HepG2 (cell line): Measurements from ENCODE around the gene ZC3H7B. TPM values are rescaled to one million over a fixed set of nuclear protein-coding genes. Genes with fewer than 3 reads are reported as not detected.

Experiments
- AGO2 ChIP-seq: fragments of 200-400 bp; formaldehyde crosslinking; optimal IDR thresholded peaks from 2 replicates; pipeline ENCODE3; 2017; ENCODE audit warnings: mild to moderate bottlenecking, low read depth, low read length, moderate library complexity
- AHR ChIP-seq: IDR thresholded peaks from 2 replicates; pipeline ENCODE4 v1.6.1; 2018; ENCODE audit warnings: missing genetic modification reagents, missing compliant biosample characterization
- ATAD3A ChIP-seq: sonication (generic); formaldehyde crosslinking; IDR thresholded peaks from 2 replicates; pipeline ENCODE4 v1.4.0; 2020; ENCODE audit warnings: missing genetic modification reagents
- ATF6 ChIP-seq: sonication (generic); formaldehyde crosslinking; conservative IDR thresholded peaks from 2 replicates; pipeline ENCODE4 v1.4.0; 2020; ENCODE audit warnings: missing genetic modification reagents
- FOXA3 ChIP-seq: IDR thresholded peaks from 2 replicates; pipeline ENCODE4 v1.6.1; 2016; ENCODE audit warnings: missing genetic modification reagents, missing compliant biosample characterization
- NPAS2 ChIP-seq: sonication (generic); formaldehyde crosslinking; IDR thresholded peaks from 2 replicates; pipeline ENCODE4 v1.8.0; 2022; ENCODE audit warnings: mild to moderate bottlenecking, missing genetic modification reagents, borderline replicate concordance
- PRDM4 ChIP-seq: sonication (generic); formaldehyde crosslinking; IDR thresholded peaks from 2 replicates; pipeline ENCODE4 v1.9.0; 2021; ENCODE audit warnings: missing genetic modification reagents, borderline replicate concordance
- RCOR2 ChIP-seq: IDR thresholded peaks from 2 replicates; pipeline ENCODE4 v1.6.1; 2016; ENCODE audit warnings: missing biosample characterization, missing genetic modification reagents
- SNRNP70 ChIP-seq: fragments of 200-400 bp; formaldehyde crosslinking; IDR thresholded peaks from 2 replicates; pipeline ENCODE4 v1.6.1; 2017; ENCODE audit warnings: mild to moderate bottlenecking, low read depth, low read length, moderate library complexity
- ZNF142 ChIP-seq: sonication (generic); formaldehyde crosslinking; IDR thresholded peaks from 2 replicates; pipeline ENCODE4 v1.4.0; 2020; ENCODE audit warnings: missing genetic modification reagents
- ZNF382 ChIP-seq: sonication (generic); formaldehyde crosslinking; IDR thresholded peaks from 2 replicates; pipeline ENCODE4 v1.5.0; 2020; ENCODE audit warnings: missing genetic modification reagents, mild to moderate bottlenecking, borderline replicate concordance
- ZNF512B ChIP-seq: sonication (generic); formaldehyde crosslinking; IDR thresholded peaks from 2 replicates; pipeline ENCODE4 v1.5.1; 2020; ENCODE audit warnings: missing genetic modification reagents, mild to moderate bottlenecking, borderline replicate concordance
- ZNF737 ChIP-seq: sonication (generic); formaldehyde crosslinking; IDR thresholded peaks from 2 replicates; pipeline ENCODE4 v1.5.0; 2020; ENCODE audit warnings: missing genetic modification reagents, mild to moderate bottlenecking, borderline replicate concordance
- ZNF747 ChIP-seq: sonication (generic); formaldehyde crosslinking; IDR thresholded peaks from 2 replicates; pipeline ENCODE4 v1.8.1; 2023; ENCODE audit warnings: missing genetic modification reagents, mild to moderate bottlenecking, borderline replicate concordance
- polyA plus RNA-seq, 8 experiments: library from polyadenylated mRNA; depleted of rRNA in 3 of 8; stranded (reverse) in 7 of 8; unstranded in 1 of 8; fragments of >200 nt; fragmentation: Illumina TruSeq in 4 of 8; extraction: Trizol in 4 of 8; gene quantifications; 2 replicates each; pipeline versions ENCODE4 v1.2.1 to v1.2.3, GENCODE V29; 2011 to 2016; ENCODE audit warnings: low read depth in 4 of 8, missing spikeins in 1 of 8, mixed read lengths in 1 of 8; ENCODE audit not compliant: insufficient read depth in 1 of 8
- total RNA-seq, 5 experiments: library from RNA; depleted of rRNA; stranded (reverse); fragments of >200 nt; fragmentation: Illumina TruSeq; extraction: Trizol; gene quantifications; 2 replicates each; pipeline ENCODE4 v1.2.3, GENCODE V29; 2016; ENCODE audit warnings: low read depth in 1 of 5
- TF ChIP-seq, protein P1 (sequence below): IDR thresholded peaks from 2 replicates; pipeline ENCODE4 v1.6.1; 2016; ENCODE audit warnings: missing genetic modification reagents, missing compliant biosample characterization

ZC3H7B gene
- total and polyA plus RNA-seq, 2 of the 13 experiments (the other 11 are each of a cell fraction or from before 2014, with no cell fraction given) = 26.4 to 37.2 TPM

GRCh38 chr22:41367039-41367679 is 65.8 kb downstream of the ZC3H7B start (continued):
- TF ChIP-seq ZNF512B (peak; percentile 26; the same call in 1 of the 2 replicates), PRDM4 (CRISPR knock-in tag) (no peak), SNRNP70 (no peak), RCOR2 (CRISPR knock-in tag) (no peak), ZNF382 (no peak), ATF6 (CRISPR knock-in tag) (no peak), ZNF737 (CRISPR knock-in tag) (no peak), ZNF747 (CRISPR knock-in tag) (0 out of 2 replicates have a peak, but pooled peaks have one; percentile 79), AHR (peak; percentile 46; the same call in 1 of the 2 replicates), AGO2 (no peak), NPAS2 (no peak), FOXA3 (CRISPR knock-in tag) (peak; percentile 32), ZNF142 (CRISPR knock-in tag) (no peak), ATAD3A (no peak)
- TF ChIP-seq, protein P1, sequence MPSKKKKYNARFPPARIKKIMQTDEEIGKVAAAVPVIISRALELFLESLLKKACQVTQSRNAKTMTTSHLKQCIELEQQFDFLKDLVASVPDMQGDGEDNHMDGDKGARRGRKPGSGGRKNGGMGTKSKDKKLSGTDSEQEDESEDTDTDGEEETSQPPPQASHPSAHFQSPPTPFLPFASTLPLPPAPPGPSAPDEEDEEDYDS (CRISPR knock-in tag) = peak; percentile 40; the same call in 1 of the 2 replicates
